Ishikawa (cell line): ENCODE results near the gene NEDD4L.

ENCODE experiments used
- CEBPB ChIP-seq: IDR thresholded peaks from 2 replicates; pipeline ENCODE4 v1.6.1; 2012
- EGR1 ChIP-seq: IDR thresholded peaks from 2 replicates; pipeline ENCODE4 v1.6.1; 2012
- FOXM1 ChIP-seq: IDR thresholded peaks from 2 replicates; pipeline ENCODE4 v1.6.1; 2012; ENCODE audit warnings: low read depth, borderline replicate concordance
- MAX ChIP-seq: IDR thresholded peaks from 2 replicates; pipeline ENCODE4 v1.6.1; 2012
- NFIC ChIP-seq: IDR thresholded peaks from 2 replicates; pipeline ENCODE4 v1.6.1; 2012
- RAD21 ChIP-seq: IDR thresholded peaks from 2 replicates; pipeline ENCODE4 v1.6.1; 2012; ENCODE audit warnings: low read depth
- REST ChIP-seq: IDR thresholded peaks from 2 replicates; pipeline ENCODE4 v1.6.1; 2012; ENCODE audit warnings: low read depth, mild to moderate bottlenecking
- ZBTB7A ChIP-seq: IDR thresholded peaks from 2 replicates; pipeline ENCODE4 v1.6.1; 2012; ENCODE audit warnings: low read depth

DNA sequence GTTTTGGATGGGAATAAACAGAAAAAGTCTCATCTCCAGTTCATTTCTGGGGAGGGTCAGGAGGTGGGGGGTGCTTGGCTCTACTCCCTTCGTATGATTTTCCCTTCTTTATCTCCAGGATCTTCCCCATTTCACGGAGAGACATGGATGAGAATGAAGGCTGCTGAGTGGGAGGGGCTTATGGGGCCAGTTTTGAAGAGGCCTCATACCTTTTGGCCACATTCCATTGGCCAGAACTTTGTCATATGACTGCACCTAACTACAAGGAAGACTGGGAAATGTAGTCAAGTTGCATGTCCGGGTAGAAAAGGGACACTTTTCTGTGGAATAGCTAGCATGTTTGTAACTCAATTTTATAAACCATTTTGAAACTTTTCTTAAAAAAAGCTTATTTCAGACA, 117.6 kb downstream of the NEDD4L start:
- TF ChIP-seq MAX (no peak), CEBPB (no peak), REST (no peak), NFIC (no peak), FOXM1 (no peak), ZBTB7A (no peak), RAD21 (no peak), EGR1 (no peak)
